Measurements from ENCODE around the gene CHRDL1.

DNA sequence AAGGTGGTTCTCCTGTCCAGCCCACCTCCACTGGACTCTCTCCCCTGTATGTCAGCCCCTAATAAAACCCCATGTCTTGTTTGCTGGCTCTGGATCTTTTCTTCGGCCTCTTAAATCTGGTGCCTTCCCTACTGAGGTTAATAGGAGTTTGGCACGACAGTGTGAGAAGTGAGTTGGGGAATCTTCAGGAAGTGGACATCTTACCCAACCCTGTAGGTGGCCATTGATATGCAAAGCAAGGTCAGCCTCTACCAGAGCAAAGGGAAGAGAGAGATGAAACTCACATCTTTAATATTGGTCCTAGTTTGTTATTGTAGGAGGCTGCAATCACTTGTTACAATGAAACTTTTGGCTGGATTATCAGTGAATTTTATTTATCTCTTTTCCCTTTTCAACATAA is 111.7 kb downstream of the CHRDL1 start:
- TF ChIP-seq, protein P1, sequence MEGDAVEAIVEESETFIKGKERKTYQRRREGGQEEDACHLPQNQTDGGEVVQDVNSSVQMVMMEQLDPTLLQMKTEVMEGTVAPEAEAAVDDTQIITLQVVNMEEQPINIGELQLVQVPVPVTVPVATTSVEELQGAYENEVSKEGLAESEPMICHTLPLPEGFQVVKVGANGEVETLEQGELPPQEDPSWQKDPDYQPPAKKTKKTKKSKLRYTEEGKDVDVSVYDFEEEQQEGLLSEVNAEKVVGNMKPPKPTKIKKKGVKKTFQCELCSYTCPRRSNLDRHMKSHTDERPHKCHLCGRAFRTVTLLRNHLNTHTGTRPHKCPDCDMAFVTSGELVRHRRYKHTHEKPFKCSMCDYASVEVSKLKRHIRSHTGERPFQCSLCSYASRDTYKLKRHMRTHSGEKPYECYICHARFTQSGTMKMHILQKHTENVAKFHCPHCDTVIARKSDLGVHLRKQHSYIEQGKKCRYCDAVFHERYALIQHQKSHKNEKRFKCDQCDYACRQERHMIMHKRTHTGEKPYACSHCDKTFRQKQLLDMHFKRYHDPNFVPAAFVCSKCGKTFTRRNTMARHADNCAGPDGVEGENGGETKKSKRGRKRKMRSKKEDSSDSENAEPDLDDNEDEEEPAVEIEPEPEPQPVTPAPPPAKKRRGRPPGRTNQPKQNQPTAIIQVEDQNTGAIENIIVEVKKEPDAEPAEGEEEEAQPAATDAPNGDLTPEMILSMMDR (IDR thresholded peaks at IDR 0.05; ENCODE audit: insufficient read depth, low read length, poor library complexity, severe bottlenecking), result no peak
- TF ChIP-seq EZH2phosphoT487 (conservative IDR thresholded peaks at IDR 0.05; ENCODE audit: low read length), result no peak

Measured in SU-DHL-6 (cell line).